ENCODE data around the gene PXDN.

- TF ChIP-seq EZH2 (IDR thresholded peaks at IDR 0.05) (no peak), POLR2AphosphoS5 (IDR thresholded peaks at IDR 0.05; ENCODE audit: borderline replicate concordance, low read depth, low read length) (no peak)
Observed at GRCh38 chr2:1614564-1614963, 129.8 kb downstream of the PXDN start.
